HG02973 (cell line): ENCODE data around the gene CLDN14.
"Not testable (repeated sequence)": the region's sequence is repeated elsewhere in the genome, so short reads cannot be mapped to it uniquely, and the experiment has no call there.

ENCODE experiments used
- ATAC-seq: cut with Tn5 transposase; IDR thresholded peaks from one replicate; pipeline ENCODE4 v1.9.1; 2021; ENCODE audit warnings: moderate library complexity; ENCODE audit not compliant: unreplicated experiment

The CLDN14 gene

DNA sequence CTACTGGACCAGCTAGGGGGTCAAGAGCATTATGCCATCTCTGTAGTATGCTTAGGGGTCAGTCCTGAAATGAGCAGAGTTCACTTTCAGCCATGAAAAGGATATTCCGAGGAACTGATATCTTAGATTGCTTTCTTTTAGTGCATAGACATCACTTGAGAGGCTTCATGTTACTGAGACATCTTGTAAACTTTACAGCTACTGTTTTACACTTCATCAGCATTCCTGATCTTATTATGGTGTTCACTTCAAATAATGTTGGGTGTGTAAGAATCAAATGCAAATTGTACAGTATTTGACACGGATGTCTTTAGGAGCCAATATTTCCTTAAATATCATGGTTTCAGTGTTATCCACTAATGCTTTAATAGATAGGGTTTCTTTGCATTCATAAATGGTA lies 22.4 kb upstream of the CLDN14 start:
- no peak for ATAC-seq

DNA sequence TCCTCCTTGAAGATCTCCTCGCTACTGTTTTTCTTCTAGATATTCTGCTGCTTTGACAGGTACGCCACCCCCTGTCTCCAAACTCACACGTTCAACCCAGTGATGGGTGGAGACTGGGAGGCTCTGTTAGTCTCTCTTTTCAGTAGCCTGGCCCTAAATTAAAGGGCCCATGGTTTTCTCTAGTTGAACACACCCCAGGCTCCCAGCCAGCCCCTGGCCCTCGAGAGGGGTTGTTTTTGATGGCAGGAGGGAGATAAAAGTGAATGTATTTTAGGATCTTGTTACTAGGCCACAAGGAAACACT lies 21.6 kb upstream of the CLDN14 start:
- no peak for ATAC-seq

DNA sequence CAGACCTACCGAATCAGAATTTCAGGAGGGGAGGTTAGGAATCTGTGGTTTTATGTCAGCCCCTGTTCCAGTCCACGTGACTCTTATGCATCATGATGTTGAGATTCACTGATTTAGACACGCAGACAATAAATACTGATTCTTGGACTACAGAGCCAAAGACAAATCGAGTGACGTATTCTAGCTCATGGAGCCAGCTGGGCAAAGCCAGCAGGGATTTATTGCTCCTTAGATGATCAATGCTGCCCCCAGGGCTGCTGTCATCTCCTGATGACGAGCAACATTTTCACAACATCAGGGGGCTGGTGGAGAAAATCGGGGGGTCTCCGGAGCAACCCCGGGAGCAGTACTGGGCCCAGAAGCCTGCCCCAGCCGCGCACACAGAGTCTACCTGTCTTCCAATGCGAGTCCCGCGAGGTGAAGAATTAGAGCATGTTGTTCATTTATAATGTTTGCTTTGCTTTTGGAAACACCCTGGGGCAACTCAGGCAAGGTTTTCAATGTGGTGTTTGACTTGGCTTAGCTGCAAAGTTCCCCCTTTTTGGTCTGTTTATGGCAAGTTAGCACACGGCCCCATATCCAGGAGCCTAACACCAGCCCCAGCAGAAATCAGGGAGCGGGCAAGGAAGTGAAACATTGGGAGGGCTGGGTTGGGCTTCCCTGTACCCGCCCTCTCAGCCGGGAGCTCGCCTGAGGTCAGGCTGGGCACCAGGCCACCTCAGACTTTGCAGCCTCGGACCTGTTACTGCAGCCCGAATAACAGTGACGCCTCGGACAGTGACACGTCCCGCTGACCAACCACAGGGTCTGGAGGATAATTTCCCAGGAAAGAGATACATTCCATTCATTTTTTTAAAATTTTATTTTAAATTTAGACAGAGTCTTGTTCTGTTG lies 19.9 kb upstream of the CLDN14 start:
- ATAC-seq: no peak

DNA sequence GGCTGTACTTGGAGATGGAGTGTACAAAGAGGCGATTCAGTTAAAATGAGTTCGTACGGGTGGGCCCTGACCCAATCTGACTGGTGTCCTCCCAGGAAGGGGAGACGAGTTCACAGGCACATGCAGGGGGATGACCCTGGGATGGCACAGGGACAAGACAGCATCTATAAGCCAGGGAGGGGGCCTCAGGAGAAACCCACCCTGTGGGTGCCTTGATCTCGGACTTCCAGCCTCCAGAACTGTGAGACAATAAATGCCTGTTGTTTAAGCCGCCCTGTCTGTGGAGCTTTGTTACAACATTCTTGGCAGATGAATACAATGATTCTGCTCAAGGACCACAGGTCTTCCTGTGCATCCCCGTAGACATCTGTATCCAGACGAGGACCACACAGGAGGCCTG lies 14.6 kb upstream of the CLDN14 start:
- no peak for ATAC-seq

DNA sequence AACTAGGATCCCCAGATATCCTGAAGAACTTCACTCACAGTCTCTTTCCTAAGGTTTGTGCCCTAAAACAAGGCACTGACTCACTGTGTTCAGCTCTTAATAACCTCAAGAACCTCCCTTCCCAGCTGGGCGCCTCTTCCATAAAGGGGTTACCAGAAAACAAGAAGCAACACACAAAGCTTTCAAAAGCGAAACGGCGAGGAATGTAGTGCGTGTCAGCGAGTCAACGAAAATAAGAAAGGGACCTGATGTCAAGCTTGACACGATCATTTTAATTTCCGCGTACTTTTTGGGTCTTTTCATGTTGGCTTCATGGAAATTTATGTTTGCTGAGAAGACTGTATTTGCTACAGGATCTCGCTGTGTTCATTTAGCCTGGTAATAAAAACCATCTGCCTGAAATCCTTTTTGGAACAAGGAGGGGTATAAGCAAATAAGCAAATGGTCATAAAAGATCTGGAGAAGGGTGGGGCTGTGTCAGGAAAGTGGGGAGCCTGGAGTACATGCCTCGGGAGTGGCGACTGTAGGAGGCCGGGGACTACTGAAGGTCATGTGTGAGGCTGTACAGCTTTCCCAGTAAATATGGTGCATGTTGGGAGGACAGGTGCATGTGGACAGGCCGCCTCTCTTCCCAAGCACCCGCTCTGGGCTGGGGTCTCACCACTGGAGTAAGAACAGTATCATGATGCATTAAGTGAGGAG lies 11.4 kb upstream of the CLDN14 start:
- no peak for ATAC-seq

DNA sequence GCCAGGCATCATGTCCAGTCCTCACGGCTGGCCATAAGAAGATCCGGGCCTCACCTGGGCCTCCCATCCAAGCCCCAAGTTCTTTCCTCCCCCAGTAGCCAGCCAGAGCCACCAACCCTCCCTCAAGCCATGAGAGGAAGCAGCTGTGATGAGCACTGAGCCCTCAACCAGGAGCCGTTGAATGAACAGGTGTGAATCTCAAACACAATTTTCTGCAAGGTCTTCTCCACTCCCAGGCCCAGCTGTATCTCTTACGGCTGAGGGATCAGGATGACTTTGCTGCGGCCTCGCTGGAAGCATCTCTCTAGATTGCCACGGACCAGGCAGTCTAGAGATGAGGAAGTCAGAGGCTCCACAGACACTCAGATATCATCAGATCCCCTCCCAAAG lies 9.8 kb upstream of the CLDN14 start:
- no peak for ATAC-seq

DNA sequence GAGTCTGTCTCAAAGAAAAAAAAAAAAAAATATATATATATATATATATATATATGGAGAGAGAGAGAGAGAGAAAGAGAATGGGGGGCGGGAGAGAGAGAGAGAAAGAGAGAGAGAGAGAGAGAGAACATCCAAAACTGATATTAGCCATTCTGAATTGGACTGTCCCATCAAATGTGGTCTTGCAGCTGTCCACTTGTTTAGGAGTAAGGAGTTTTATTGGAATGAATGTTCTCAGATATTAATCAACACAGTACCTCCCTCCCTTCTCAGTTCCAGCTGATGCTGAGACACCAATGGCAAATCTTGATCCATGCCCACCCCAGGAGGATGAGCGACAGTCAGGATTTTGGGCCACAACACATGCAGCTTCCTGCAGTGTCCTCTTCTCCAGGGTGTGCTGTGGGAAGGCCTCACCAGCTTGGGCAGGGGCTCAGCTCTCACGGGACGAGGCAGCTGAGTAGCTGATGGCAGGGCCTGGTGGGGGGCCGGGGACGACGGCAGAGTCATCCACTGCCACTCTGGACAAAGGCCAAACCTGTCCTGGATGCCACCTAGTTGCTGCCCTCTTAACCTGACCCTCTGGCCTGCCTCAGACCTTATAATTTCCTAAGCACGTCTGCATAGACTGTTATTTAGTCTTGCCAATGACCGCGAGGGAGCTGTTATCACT lies 9.3 kb upstream of the CLDN14 start:
- no peak for ATAC-seq

DNA sequence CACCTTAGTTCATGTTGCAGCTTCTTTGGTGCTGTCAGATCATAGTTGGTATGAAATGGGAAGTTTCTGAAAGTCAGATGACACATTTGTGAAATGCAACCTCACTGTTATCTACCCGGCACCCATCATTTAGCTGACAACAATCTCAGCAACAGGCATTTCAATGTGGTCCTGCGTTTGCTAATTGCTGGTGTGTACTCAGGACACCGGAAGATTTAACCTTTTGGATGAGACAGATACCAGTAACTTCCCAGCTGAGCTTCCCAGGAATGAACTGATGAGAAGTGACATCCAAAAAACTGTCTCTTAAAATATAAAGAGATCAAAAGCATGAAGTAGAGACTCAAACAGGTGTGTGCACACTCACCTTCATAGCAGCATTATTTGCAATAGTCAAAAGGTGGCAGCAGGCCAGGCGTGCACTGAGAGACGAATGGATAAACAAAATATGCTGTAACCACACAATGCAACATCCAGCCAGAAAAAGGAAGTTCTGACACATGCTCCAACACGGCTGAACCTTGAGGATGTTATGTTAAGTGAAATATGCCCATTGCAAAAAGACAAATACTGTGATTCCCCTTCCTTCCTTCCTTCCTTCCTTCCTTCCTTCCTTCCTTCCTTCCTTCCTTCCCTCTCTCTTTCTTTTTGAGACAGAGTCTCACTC lies 7.9 kb upstream of the CLDN14 start:
- no peak for ATAC-seq

DNA sequence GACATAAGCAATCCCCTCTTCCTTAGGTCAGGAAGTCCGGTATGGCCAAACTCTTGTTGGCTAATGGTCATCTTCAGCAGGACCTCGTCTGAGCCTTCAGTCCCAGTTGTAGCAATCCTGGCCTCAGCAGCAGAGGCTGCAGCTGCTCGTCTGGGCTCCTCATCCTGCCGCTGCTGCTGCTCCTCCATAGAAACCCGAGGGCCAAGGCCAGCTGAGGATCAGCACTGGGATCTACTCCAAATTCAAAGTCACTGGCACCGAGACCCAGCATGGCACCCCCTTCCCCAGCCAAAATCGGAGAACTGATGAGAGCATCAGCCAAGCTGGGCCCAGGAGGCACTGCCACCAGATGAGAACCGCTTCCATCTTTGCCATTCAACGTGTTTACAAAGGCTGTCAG lies 6.3 kb upstream of the CLDN14 start:
- no peak for ATAC-seq

DNA sequence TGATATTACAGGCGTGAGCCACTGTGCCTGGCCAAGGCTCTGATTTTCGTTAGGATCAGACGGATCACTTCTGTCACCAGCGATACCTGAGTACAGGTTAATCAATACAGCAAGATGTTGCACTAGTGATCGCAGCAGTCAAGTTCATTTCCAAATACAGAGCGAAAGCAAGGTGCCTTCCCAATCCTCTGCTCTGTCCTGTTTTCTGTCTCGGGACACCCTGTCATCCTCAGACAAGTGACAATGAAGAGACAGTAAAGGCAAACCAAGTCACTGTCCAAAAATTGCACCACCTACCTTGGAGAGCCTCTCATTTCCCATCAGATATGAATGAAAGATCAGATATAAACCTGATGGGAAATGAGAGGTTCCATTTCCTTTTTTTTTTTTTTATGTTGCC lies 5.6 kb upstream of the CLDN14 start:
- no peak for ATAC-seq

DNA sequence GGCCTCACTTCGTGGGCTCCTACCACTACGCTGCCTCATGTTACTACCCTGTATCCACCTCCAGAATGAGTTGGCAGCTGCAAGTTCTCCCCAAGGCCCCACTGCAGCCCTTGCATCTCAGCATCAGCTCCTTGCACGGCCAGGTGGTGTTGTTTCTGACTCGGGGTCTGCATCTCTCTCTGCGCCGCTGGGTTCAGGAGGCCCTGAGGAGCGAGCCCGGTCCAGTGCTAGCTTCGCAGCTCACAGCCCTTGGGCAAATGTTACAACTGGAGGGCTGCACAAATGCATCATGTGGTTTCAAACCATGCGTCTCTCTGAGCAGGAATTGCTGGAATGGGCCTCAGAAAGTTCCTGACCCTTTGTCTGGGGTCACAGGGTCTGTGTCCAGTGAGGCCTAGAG lies 3.2 kb upstream of the CLDN14 start:
- ATAC-seq: no peak

DNA sequence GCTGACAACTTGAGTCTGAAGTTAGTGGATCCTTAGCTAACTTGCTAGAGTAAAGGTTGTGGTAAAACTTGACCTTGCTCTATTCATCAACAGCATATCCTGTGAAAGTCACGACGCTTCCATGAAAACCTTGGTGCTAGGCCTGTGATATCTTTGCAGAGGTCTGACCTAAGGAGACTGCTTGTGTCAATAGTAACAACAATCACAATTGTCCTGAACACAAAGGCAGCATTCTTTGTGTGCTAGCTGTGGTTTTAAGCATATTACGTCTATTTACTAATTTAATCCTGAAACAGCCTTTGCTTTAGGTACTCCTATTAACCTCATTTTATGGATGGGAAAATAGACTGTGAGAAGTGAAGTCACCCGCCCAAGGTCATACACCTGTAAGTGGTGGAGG lies 2.8 kb upstream of the CLDN14 start:
- no peak for ATAC-seq

DNA sequence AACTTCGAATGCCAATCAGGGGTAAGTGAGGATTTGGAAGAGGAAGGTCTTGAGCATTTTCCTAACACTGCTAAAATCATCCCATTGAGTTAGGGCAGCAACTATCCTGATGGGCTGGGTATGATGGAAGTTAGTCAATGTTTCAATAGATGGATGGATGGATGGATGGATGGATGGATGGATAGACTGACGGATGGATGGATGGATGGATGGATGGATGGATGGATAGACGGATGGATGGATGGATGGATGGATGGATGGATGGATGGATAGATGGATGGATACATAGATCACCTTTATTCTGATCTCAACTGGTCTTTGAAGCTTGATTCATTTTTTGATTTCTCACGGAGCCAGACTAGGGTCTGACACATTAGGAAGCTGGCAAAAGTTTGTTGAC lies 2.3 kb upstream of the CLDN14 start:
- no peak for ATAC-seq

DNA sequence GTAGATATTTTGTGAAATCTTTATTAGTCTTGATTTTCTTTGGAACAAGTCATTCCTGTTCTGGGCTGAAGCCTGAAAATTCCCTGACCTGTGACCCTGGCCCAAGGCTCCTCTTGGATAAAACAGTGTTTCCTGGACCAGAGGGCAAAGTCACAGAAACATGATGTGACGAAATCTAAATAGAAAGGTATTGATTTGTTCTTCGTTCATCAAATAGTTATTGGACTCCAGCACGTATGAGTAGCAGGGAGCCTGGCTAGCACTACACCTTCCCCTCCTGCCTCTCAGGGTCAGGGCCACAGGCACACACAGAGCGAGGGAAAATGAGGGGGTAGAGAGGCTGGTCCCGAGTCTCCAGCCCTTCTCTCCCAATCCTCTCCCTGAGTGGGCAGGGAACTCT lies 1.7 kb upstream of the CLDN14 start:
- ATAC-seq: no peak

DNA sequence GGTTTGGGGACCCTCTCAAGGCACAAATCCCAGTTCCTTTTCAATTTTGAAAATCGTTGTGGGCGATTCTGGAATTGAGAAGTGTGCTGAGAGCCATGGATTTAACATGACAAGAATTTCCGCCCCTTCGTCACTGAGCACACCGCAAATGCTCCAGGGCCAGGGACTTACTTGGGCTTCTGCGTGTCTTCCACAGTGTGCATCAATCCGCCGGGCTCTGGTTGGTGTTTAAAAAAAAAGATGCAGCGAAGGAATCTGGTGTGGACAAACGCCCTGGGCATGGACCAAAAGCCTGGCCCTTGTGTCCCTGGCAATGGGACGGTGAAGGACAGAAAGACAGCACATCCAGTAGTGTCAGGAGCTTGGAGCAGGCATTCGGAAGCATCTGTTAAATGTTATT lies 696 bp upstream of the CLDN14 start:
- no peak for ATAC-seq

DNA sequence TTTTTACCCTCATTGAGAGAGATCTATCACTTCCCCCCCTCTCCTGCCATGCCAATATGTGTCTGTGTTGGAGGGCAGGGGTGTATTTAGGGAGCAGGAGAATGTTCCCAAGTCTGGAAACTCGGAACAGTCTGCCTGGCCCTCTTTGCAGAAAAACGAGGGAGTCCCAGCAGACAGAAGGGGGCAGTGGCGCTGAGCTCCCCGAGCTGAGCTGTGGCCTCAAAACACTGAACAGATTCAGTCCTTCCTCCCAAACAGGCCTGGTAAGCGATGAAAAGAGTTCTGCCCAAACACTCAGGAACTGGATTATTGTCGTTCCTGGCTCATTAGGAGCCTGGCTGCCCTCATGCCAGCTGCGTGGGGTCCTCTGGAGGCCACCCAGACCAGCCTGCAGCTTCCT lies 981 bp downstream of the CLDN14 start:
- ATAC-seq: no peak

DNA sequence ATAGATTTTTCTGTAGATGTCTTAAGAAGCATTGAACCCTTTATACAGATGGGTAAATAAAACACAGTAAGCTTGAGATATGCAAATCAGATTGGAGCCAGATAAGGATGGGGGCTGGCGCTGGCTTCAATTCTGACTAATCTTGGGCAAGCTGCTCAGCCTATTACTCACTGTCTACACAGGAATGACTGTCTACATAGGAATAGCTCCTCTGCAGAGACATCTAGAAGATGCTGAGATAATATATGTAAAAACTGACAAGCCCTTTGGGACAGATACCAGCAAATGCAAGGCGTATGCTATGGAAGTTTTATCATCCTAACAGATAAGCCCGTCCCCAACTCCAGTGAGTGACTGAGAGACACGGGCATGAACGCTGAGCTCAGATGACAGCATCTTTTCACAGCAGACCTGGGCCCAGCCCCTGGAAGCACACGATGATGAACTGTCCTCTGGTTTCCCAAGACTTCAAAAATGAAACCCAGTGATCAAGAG lies 1.7 kb downstream of the CLDN14 start:
- ATAC-seq: peak; percentile 46

DNA sequence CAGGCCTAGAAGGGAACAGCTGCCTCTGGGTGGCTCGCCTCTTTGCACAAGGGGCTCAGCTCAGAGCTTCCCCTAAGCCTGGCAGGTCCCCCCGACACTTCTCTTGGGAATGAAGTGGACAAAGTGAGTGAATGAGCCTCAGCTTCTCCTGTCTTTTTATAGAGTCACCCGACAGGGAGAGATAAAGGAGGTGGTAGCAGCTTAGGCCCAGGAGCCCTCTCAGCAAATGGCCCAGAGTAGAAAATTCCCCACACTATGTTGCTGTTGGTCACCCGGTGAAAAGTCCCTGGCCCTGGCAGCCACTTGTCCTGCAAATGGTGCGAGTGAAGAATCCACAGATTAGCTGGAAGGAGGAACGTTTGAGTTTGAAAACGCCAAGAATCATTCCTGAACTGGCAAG lies 2.4 kb downstream of the CLDN14 start:
- no peak for ATAC-seq

DNA sequence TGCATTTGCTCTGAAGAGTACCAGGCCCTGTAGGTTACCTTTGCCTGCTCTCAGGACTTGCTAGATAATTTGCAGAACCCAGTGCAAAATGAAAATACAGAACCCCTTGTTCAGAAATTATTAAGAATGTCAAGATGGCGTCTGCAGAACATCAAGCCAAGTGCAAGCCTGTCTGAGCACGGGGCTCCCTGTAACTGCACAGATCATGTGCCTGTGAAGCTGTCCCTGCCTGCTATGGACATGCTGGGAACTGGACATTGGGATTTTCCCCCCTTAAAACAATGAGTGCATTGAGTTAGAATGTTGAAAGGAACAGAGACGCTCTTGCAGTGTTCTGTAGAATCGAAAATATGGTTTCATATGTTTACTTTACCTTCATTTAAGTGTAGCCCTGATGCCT lies 2.9 kb downstream of the CLDN14 start:
- no peak for ATAC-seq

DNA sequence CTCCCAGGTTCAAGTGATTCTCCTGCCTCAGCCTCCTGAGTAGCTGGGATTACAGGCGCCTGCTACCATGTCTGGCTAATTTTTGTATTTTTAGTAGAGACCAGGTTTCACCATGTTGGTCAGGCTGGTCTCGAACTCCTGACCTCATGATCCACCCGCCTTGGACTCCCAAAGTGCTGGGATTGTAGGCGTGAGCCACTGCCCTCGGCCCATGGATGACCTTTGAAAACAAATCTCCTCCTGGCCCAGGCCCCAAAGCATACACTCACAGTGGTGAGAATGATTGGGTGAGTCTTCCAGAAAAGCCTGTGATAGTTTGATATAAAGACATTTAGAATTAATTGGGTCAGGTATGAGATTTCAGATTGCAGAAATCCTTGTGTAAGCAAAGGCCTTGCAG lies 3.4 kb downstream of the CLDN14 start:
- not testable (repeated sequence) for ATAC-seq

DNA sequence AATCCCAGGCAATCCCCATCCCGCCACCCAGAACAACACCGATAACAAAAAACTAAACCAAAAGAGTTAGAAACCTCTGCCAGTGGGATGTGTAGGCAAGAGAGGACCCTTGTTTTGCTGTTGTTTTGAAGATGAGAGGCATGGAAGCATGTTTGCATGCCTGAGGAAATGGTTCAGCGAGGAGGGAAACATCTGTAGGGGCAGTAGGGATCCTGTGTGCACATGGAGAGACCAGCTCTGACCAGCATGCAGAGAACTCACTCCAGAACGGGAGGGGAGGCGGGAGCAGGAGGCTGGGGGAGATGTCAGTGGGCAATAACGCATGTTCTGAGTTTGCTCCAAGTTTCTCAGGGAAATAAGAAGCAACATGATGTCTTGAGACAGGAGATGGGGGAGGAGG lies 5.3 kb downstream of the CLDN14 start:
- no peak for ATAC-seq
